Measurements from ENCODE around the gene ANKRD30B.
"Not testable (repeated sequence)": the region's sequence is repeated elsewhere in the genome, so short reads cannot be mapped to it uniquely, and the experiment has no call there.

The ANKRD30B gene

GRCh38 chr18:14747513-14748474, at the start of gene ANKRD30B:
Gene ANKRD30B, plus strand, starts transcription at chr18:14748172. Its CDS starts 248 bp downstream, at chr18:14748420.
- no peaks in the 10 kb centered on the region for H3K4me1 ChIP-seq (ENCODE audit: insufficient read depth, poor library complexity, severe bottlenecking)
- no peaks in the 10 kb centered on the region for H3K9me3 ChIP-seq (ENCODE audit: severe bottlenecking)
- H3K4me3 ChIP-seq (ENCODE audit: severe bottlenecking) = no peak within 1 kb of the TSS
- H3K36me3 ChIP-seq (ENCODE audit: low read depth) = no peaks in the 10 kb centered on the region
- no peak within 1 kb of the TSS for H3K27ac ChIP-seq (ENCODE audit: poor library complexity, severe bottlenecking)
- DNase-seq (ENCODE audit: low spot score) (no peak), ATAC-seq (ENCODE audit: low read depth) (peak; percentile 44; the same call in 2 of the 3 replicates)
- H3K27me3 ChIP-seq (ENCODE audit: insufficient read depth, poor library complexity, severe bottlenecking) = peaks cover 4% of the 10 kb centered on the region
- no peak for TF ChIP-seq CTCF (IDR thresholded peaks at IDR 0.05; ENCODE audit: poor library complexity, severe bottlenecking)

DNA sequence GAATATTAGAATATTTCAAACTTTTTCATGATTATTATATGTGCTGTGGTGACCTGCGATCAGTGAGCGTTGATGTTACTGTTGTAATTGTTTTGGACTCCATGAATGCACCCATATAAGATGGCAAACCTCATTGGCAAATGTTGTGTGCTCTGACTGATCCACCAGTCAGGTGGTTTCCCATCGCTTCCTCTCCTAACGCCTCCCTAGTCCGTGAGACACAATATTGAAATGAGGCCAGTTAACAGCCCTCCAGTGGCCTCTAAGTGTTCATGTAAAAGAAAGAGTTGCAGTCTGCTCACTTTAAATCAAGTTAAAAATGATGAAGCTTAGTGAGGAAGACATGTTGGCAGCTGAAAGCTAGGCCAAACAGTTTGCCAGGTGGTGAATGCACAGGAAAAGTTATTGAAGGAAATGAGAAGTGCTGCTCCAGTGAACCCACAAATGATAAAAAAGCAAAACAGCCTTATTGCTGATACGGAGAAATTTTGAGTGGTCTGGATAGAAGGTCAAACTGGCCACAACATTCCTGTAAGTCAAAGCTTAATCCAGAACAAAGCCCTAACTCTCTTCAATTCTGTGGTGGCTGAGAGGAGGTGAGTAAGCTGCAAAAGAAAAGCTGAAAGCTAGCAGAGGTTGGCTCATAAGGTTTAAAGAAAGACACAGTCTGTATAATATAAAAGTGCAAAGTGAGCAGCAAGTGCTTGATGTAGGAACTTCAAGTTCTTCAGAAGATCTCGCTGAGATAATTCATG, 46.5 kb upstream of the ANKRD30B start:
- H3K27me3 ChIP-seq (ENCODE audit: insufficient read depth, poor library complexity, severe bottlenecking); H3K27ac ChIP-seq (ENCODE audit: poor library complexity, severe bottlenecking); ATAC-seq (ENCODE audit: low read depth): not testable (repeated sequence)

GRCh38 chr18:14709761-14710160, 38.2 kb upstream of the ANKRD30B start:
- not testable (repeated sequence) for H3K27ac ChIP-seq (ENCODE audit: poor library complexity, severe bottlenecking); H3K9me3 ChIP-seq (ENCODE audit: severe bottlenecking); H3K4me1 ChIP-seq (ENCODE audit: insufficient read depth, poor library complexity, severe bottlenecking); H3K36me3 ChIP-seq (ENCODE audit: low read depth); DNase-seq (ENCODE audit: low spot score); H3K27me3 ChIP-seq (ENCODE audit: insufficient read depth, poor library complexity, severe bottlenecking); H3K4me3 ChIP-seq (ENCODE audit: severe bottlenecking)
- ATAC-seq (ENCODE audit: low read depth) = peak; percentile 71

More for the DNA sequence above, 46.5 kb upstream of the ANKRD30B start:
- H3K4me1 ChIP-seq (ENCODE audit: insufficient read depth, poor library complexity, severe bottlenecking); H3K4me3 ChIP-seq (ENCODE audit: severe bottlenecking); H3K9me3 ChIP-seq (ENCODE audit: severe bottlenecking); H3K36me3 ChIP-seq (ENCODE audit: low read depth); DNase-seq (ENCODE audit: low spot score): not testable (repeated sequence)

- H3K9me3 ChIP-seq (ENCODE audit: severe bottlenecking); H3K36me3 ChIP-seq (ENCODE audit: low read depth); H3K4me3 ChIP-seq (ENCODE audit: severe bottlenecking); DNase-seq (ENCODE audit: low spot score); H3K27ac ChIP-seq (ENCODE audit: poor library complexity, severe bottlenecking); H3K4me1 ChIP-seq (ENCODE audit: insufficient read depth, poor library complexity, severe bottlenecking); ATAC-seq (ENCODE audit: low read depth); H3K27me3 ChIP-seq (ENCODE audit: insufficient read depth, poor library complexity, severe bottlenecking): not testable (repeated sequence)
Measured at GRCh38 chr18:14721569-14721968, 26.4 kb upstream of the ANKRD30B start.

- not testable (repeated sequence) for ATAC-seq (ENCODE audit: low read depth); H3K4me3 ChIP-seq (ENCODE audit: severe bottlenecking); H3K9me3 ChIP-seq (ENCODE audit: severe bottlenecking); H3K27me3 ChIP-seq (ENCODE audit: insufficient read depth, poor library complexity, severe bottlenecking); H3K4me1 ChIP-seq (ENCODE audit: insufficient read depth, poor library complexity, severe bottlenecking); H3K36me3 ChIP-seq (ENCODE audit: low read depth); DNase-seq (ENCODE audit: low spot score); H3K27ac ChIP-seq (ENCODE audit: poor library complexity, severe bottlenecking)
Measured at GRCh38 chr18:14739056-14739455, 8.9 kb upstream of the ANKRD30B start.

GRCh38 chr18:14746897-14747296, 1.1 kb upstream of the ANKRD30B start:
- H3K4me1 ChIP-seq (ENCODE audit: insufficient read depth, poor library complexity, severe bottlenecking) = no peaks in the 10 kb centered on the region
- ATAC-seq (ENCODE audit: low read depth) (no peak), DNase-seq (ENCODE audit: low spot score) (no peak)
- no peaks in the 10 kb centered on the region for H3K36me3 ChIP-seq (ENCODE audit: low read depth)
- H3K4me3 ChIP-seq (ENCODE audit: severe bottlenecking) = no peak overlapping the region
- no peak overlapping the region for H3K27ac ChIP-seq (ENCODE audit: poor library complexity, severe bottlenecking)
- H3K9me3 ChIP-seq (ENCODE audit: severe bottlenecking) = no peaks in the 10 kb centered on the region
- peaks cover 4% of the 10 kb centered on the region for H3K27me3 ChIP-seq (ENCODE audit: insufficient read depth, poor library complexity, severe bottlenecking)
- no peak for TF ChIP-seq CTCF (IDR thresholded peaks at IDR 0.05; ENCODE audit: poor library complexity, severe bottlenecking)
